T-helper 17 cell (primary cell): ENCODE measurements around the gene APOBEC4. TPM values are rescaled to one million over a fixed set of nuclear protein-coding genes. Genes with fewer than 3 reads are reported as not detected.
"Not testable (repeated sequence)": the region's sequence is repeated elsewhere in the genome, so short reads cannot be mapped to it uniquely, and the experiment has no call there.

Experiments
- ATAC-seq: fragments of 150-1000 bp; cut with Tn5 transposase; 2 replicates; pipeline ENCODE4 v1.10.0; 2021; ENCODE audit warnings: mild to moderate bottlenecking, moderate library complexity
- DNase-seq, 3 donors: peaks; one replicate each; pipeline versions ENCODE4 v3.0.0 to v3.0.0-alpha.2; 2020 to 2021
- H3K9me3 ChIP-seq: one replicate; pipeline ENCODE4 v1.7.0; 2013; ENCODE audit warnings: low read length, mild to moderate bottlenecking; ENCODE audit not compliant: control insufficient read depth, poor library complexity, severe bottlenecking
- H3K27ac Mint-ChIP-seq: one replicate; pipeline ENCODE4 v1.8.0; 2022; ENCODE audit warnings: mild to moderate bottlenecking, moderate library complexity, mixed read lengths
- H3K27me3 Mint-ChIP-seq: one replicate; pipeline ENCODE4 v1.8.0; 2022; ENCODE audit warnings: mixed read lengths
- H3K36me3 Mint-ChIP-seq: one replicate; pipeline ENCODE4 v1.8.0; 2022; ENCODE audit warnings: low read depth, mixed read lengths
- H3K4me1 Mint-ChIP-seq: one replicate; pipeline ENCODE4 v1.8.0; 2022; ENCODE audit warnings: mild to moderate bottlenecking, mixed read lengths
- H3K4me3 Mint-ChIP-seq: one replicate; pipeline ENCODE4 v1.8.0; 2022; ENCODE audit warnings: mild to moderate bottlenecking, moderate library complexity, mixed read lengths
- total RNA-seq, 4 donors: library from RNA in 2 of 4; stranded (reverse) in 2 of 4; gene quantifications; one replicate each; pipeline ENCODE4 v1.2.3 and lab custom pipeline; 2022 to 2026

The APOBEC4 gene
- total RNA-seq, 2 donors from 2014 or later, result not detected

DNA sequence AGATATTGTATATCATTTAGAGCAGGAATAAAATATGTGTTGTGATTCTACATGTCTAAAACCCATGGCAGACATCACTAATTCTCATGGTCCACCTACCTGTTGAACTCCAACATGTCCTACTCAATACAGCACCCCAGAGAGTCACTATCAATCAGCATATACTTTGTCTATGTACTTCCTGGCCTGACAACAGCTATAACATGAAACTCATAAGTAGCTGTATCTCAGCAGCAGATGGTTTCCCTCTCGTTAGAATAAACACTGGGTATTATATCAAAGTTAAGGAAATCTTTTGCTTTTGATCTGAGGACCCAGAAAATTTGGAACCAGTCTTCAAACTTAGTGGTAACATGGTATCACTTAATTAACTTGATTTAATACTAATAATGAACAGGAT lies 33.3 kb downstream of the APOBEC4 start:
- DNase-seq (no peak), ATAC-seq (no peak)
- H3K4me3 Mint-ChIP-seq, result no peak overlapping the region
- peaks cover 4% of the 10 kb centered on the region for H3K36me3 Mint-ChIP-seq
- H3K27me3 Mint-ChIP-seq, result no peaks in the 10 kb centered on the region
- H3K4me1 Mint-ChIP-seq, result peaks cover 9% of the 10 kb centered on the region
- H3K9me3 ChIP-seq, result no peaks in the 10 kb centered on the region
- no peak overlapping the region for H3K27ac Mint-ChIP-seq

- not testable (repeated sequence) for H3K27ac Mint-ChIP-seq, H3K4me3 Mint-ChIP-seq, H3K9me3 ChIP-seq, H3K27me3 Mint-ChIP-seq, H3K4me1 Mint-ChIP-seq, DNase-seq, H3K36me3 Mint-ChIP-seq, ATAC-seq
These were observed 34.9 kb downstream of the APOBEC4 start for GRCh38 chr1:183618202-183618601.

- not testable (repeated sequence) for H3K36me3 Mint-ChIP-seq, H3K9me3 ChIP-seq, H3K27me3 Mint-ChIP-seq, ATAC-seq, H3K27ac Mint-ChIP-seq, H3K4me1 Mint-ChIP-seq, DNase-seq
- H3K4me3 Mint-ChIP-seq, result peak overlapping the region; percentile 28
These were observed 40.1 kb downstream of the APOBEC4 start for GRCh38 chr1:183612975-183613374.

- ATAC-seq (no peak), DNase-seq (no peak)
- Mint-ChIP-seq H3K36me3 (no peaks in the 10 kb centered on the region), H3K27ac (no peak overlapping the region), H3K27me3 (no peaks in the 10 kb centered on the region), H3K4me1 (peaks cover 2% of the 10 kb centered on the region), H3K4me3 (no peak overlapping the region)
- no peaks in the 10 kb centered on the region for H3K9me3 ChIP-seq
These were observed 40.7 kb downstream of the APOBEC4 start for GRCh38 chr1:183612407-183612806.

- H3K9me3 ChIP-seq, result no peaks in the 10 kb centered on the region
- Mint-ChIP-seq H3K4me3 (no peak overlapping the region), H3K27ac (no peak overlapping the region), H3K4me1 (peaks cover 2% of the 10 kb centered on the region), H3K27me3 (no peaks in the 10 kb centered on the region), H3K36me3 (no peaks in the 10 kb centered on the region)
- no peak for DNase-seq
- no peak for ATAC-seq
These were observed 42.1 kb downstream of the APOBEC4 start for GRCh38 chr1:183611021-183611420.

DNA sequence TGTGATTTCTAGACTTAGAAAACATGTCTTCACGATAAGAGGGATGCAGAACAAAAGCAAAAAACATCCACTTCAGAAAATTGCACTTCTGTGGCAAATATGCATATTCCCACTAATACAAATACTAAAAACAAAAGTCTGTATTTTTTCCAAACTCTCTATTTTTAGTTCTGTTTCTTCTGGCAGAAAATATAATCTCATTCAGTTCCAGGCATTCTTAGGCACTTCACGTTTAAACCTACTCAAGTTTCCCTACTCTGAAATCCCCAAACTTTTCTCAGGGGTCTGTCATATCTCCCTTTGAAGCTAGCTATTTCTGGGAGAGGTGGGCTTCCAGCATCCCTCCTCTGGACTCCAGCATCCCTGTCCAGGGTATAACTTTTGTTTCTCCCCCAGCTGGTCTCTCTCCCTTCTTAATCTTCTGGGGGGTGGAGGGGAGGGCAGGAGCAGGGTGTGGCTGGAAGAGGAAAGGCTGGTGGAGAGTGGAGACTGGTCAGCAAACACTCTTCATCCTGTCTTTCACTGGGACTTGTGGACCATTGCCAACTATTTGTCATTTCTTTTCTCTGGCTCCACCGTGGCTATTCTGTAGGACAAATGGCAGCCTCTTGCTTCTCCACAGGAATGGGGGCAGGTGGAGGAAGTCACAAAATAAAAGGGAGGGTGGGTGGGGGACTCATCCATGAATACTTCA lies 43.2 kb downstream of the APOBEC4 start:
- ATAC-seq, result no peak
- Mint-ChIP-seq H3K36me3 (no peaks in the 10 kb centered on the region), H3K4me1 (peaks cover 2% of the 10 kb centered on the region), H3K27ac (no peak overlapping the region), H3K4me3 (no peak overlapping the region), H3K27me3 (peaks cover 2% of the 10 kb centered on the region)
- no peak for DNase-seq
- no peaks in the 10 kb centered on the region for H3K9me3 ChIP-seq

DNA sequence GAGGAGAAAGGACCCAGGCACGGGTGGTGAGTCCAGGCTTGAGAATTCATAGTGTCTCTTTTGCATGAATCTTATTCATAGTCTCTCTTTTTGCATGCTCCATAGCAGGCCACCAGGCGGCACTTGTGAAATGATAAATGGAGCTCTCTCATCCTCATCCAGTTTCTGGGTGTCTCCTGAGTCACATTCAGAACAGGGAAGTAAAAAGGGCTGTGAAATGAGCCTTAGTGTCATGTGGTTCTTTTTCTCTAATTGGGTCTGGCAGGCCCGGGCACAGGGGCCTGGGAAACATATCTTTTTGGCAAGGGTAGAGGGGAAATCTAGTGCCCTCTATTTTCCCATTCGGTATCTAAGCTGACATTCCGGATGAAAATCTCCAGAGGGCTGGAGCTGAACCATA lies 43.8 kb downstream of the APOBEC4 start:
- H3K27ac Mint-ChIP-seq, result no peak overlapping the region
- H3K4me3 Mint-ChIP-seq, result no peak overlapping the region
- DNase-seq, result no peak

GRCh38 chr1:183607322-183607980 lies 45.7 kb downstream of the APOBEC4 start:
- ATAC-seq (no peak), DNase-seq (no peak)
- peaks cover 19% of the 10 kb centered on the region for H3K27me3 Mint-ChIP-seq
- no peak overlapping the region for H3K4me3 Mint-ChIP-seq
- H3K27ac Mint-ChIP-seq, result no peak overlapping the region
- H3K9me3 ChIP-seq, result no peaks in the 10 kb centered on the region
- peaks cover 5% of the 10 kb centered on the region for H3K4me1 Mint-ChIP-seq
- H3K36me3 Mint-ChIP-seq, result no peaks in the 10 kb centered on the region

More for the DNA sequence above, 43.8 kb downstream of the APOBEC4 start:
- no peaks in the 10 kb centered on the region for H3K9me3 ChIP-seq
- Mint-ChIP-seq H3K27me3 (peaks cover 8% of the 10 kb centered on the region), H3K36me3 (no peaks in the 10 kb centered on the region), H3K4me1 (peaks cover 2% of the 10 kb centered on the region)
- ATAC-seq, result peak; percentile 30

GRCh38 chr1:183605904-183606303 lies 47.2 kb downstream of the APOBEC4 start:
- no peaks in the 10 kb centered on the region for H3K36me3 Mint-ChIP-seq
- H3K27ac Mint-ChIP-seq, result no peak overlapping the region
- H3K27me3 Mint-ChIP-seq, result peaks cover 19% of the 10 kb centered on the region
- H3K4me1 Mint-ChIP-seq, result peaks cover 5% of the 10 kb centered on the region
- no peak overlapping the region for H3K4me3 Mint-ChIP-seq
- H3K9me3 ChIP-seq, result no peaks in the 10 kb centered on the region
- ATAC-seq (no peak), DNase-seq (no peak)

DNA sequence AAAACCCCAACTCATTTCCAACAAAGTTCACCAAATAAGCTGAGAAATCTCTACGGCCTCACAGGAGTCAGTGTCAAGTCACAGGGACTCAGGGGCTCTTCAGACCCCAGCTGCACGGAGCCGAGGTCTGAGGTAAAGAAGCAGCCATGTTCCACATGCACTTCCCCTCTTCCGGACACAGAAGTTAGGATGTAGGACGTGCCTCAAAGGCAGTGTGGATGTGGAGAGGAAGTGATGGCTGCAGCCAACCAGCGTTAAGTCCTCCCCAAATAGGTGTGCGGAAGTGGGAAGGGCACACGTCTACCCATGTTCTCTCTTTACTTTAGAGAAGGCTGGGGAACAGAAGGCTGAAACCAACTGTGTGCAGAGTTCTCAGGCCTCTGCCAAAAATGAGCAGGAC lies 48.3 kb downstream of the APOBEC4 start:
- no peak overlapping the region for H3K27ac Mint-ChIP-seq
- DNase-seq (no peak), ATAC-seq (no peak)
- H3K4me1 Mint-ChIP-seq, result peaks cover 5% of the 10 kb centered on the region
- H3K36me3 Mint-ChIP-seq, result no peaks in the 10 kb centered on the region
- no peak overlapping the region for H3K4me3 Mint-ChIP-seq
- H3K27me3 Mint-ChIP-seq, result peaks cover 19% of the 10 kb centered on the region
- no peaks in the 10 kb centered on the region for H3K9me3 ChIP-seq

DNA sequence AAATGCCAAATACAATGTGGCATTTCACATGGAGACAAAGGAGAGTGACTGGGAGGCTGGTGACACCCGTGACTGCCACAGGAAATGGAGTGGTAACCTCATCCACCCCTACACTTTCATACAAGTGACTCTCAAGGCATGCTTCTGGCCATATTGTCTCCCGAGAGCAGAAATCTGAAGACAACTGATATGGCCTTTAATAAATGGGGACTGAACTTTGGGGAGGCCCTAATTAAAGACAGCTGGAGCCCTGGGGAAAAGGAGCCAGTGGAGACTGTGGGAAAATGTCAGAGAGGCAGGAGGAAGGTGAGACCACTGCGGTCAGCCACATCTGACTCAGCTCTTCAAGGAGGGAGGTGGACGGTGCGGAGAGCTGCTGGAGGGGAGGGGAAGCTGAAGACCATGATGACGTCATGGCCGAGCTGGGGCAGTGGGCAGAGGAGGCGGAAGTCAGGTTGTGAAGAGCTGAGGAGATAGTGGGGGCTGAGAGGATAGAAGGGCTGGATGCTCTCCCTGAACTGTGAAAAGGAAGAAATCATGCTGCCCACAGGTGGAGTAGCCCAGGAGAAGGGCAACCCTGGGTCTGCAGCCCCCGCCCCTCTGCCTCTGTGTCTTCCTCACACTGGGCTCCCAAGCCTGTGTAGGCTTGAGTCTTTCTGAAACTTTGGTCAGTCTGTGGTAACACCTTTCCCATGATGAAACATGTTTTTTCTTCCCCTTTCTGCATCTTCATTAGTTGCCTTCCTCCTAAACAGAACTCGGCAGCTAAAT lies 48.9 kb downstream of the APOBEC4 start:
- H3K9me3 ChIP-seq, result no peaks in the 10 kb centered on the region
- ATAC-seq (peak; percentile 54), DNase-seq (no peak)
- Mint-ChIP-seq H3K4me1 (peaks cover 7% of the 10 kb centered on the region), H3K4me3 (no peak overlapping the region), H3K36me3 (no peaks in the 10 kb centered on the region), H3K27me3 (peaks cover 19% of the 10 kb centered on the region), H3K27ac (no peak overlapping the region)

- Mint-ChIP-seq H3K27me3 (peaks cover 27% of the 10 kb centered on the region), H3K4me3 (no peak overlapping the region), H3K36me3 (no peaks in the 10 kb centered on the region), H3K4me1 (peaks cover 9% of the 10 kb centered on the region), H3K27ac (no peak overlapping the region)
- no peak for ATAC-seq
- H3K9me3 ChIP-seq, result no peaks in the 10 kb centered on the region
- DNase-seq, result no peak
These were observed 50.6 kb downstream of the APOBEC4 start for GRCh38 chr1:183602510-183602909.

DNA sequence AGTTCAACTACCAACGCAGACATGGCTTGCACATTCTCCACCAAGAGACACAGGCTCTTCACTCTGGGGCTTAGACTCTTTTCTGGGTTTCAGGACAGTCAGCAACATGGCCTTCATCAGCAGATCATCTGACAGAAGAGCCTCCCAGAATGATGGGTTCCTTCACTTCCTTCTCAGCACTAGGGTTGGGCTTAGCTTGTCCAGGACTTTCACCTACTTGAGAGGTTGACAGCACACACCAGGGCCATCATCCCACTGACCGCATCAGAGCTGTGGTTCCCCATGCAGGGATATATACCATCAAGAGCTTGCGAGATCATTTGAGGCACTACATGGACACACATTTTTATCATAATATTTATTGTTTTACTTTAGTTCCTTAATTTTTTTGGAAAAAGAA lies 52.5 kb downstream of the APOBEC4 start:
- Mint-ChIP-seq H3K27ac (no peak overlapping the region), H3K4me1 (peaks cover 7% of the 10 kb centered on the region), H3K27me3 (peaks cover 27% of the 10 kb centered on the region), H3K4me3 (no peak overlapping the region), H3K36me3 (no peaks in the 10 kb centered on the region)
- DNase-seq (no peak), ATAC-seq (no peak)
- no peaks in the 10 kb centered on the region for H3K9me3 ChIP-seq
